Measurements from ENCODE around the gene SHISA8. TPM values are rescaled to one million over a fixed set of nuclear protein-coding genes. Genes with fewer than 3 reads are reported as not detected.

SHISA8 gene
- total and polyA plus RNA-seq, 2 of the 13 experiments (the other 11 are each of a cell fraction or from before 2014, with no cell fraction given) = not detected

GRCh38 chr22:41946629-41947423, 32.0 kb upstream of the SHISA8 start, which contains the start of gene CENPM (continued):
- peak; percentile 33; the same call in 1 of the 2 replicates for TF ChIP-seq HOXA5 (CRISPR knock-in tag; IDR thresholded peaks at IDR 0.05)
- no peak; the same call in 1 of the 2 replicates for TF ChIP-seq ZNF235 (CRISPR knock-in tag; IDR thresholded peaks at IDR 0.05; ENCODE audit: borderline replicate concordance)
- no peak for TF ChIP-seq ARHGAP35 (CRISPR knock-in tag; IDR thresholded peaks at IDR 0.05; ENCODE audit: borderline replicate concordance)
- TF ChIP-seq, protein P1, sequence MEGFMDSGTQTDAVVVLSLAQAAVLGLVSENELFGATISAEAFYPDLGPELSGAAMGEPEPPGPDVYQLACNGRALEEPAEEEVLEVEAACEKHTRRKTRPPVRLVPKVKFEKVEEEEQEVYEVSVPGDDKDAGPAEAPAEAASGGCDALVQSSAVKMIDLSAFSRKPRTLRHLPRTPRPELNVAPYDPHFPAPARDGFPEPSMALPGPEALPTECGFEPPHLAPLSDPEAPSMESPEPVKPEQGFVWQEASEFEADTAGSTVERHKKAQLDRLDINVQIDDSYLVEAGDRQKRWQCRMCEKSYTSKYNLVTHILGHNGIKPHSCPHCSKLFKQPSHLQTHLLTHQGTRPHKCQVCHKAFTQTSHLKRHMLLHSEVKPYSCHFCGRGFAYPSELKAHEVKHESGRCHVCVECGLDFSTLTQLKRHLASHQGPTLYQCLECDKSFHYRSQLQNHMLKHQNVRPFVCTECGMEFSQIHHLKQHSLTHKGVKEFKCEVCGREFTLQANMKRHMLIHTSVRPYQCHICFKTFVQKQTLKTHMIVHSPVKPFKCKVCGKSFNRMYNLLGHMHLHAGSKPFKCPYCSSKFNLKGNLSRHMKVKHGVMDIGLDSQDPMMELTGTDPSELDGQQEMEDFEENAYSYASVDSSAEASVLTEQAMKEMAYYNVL (CRISPR knock-in tag; IDR thresholded peaks at IDR 0.05; ENCODE audit: borderline replicate concordance) = no peak
- TF ChIP-seq ZNF567 (CRISPR knock-in tag; IDR thresholded peaks at IDR 0.05; ENCODE audit: borderline replicate concordance) = no peak; the same call in 1 of the 2 replicates
- 0 out of 2 replicates have a peak, but pooled peaks have one; percentile 28 for TF ChIP-seq XBP1 (CRISPR knock-in tag; IDR thresholded peaks at IDR 0.05)
- no peak for TF ChIP-seq KLF9 (CRISPR knock-in tag; IDR thresholded peaks at IDR 0.05; ENCODE audit: low read depth)
- peak; percentile 80; the same call in 1 of the 2 replicates for TF ChIP-seq THYN1 (CRISPR knock-in tag; IDR thresholded peaks at IDR 0.05; ENCODE audit: borderline replicate concordance, low read depth)
- TF ChIP-seq NRL (CRISPR knock-in tag; IDR thresholded peaks at IDR 0.05; ENCODE audit: borderline replicate concordance) = peak; percentile 40; the same call in 1 of the 2 replicates
- TF ChIP-seq TCF7 (IDR thresholded peaks at IDR 0.05; ENCODE audit: low read depth) = no peak
- TF ChIP-seq ZBTB8A (CRISPR knock-in tag; IDR thresholded peaks at IDR 0.05; ENCODE audit: borderline replicate concordance, low read depth) = peak; percentile 93; the same call in 1 of the 2 replicates
- TF ChIP-seq ZNF605 (CRISPR knock-in tag; IDR thresholded peaks at IDR 0.05) = peak; percentile 81; the same call in 1 of the 2 replicates
- no peak for TF ChIP-seq ZNF703 (CRISPR knock-in tag; IDR thresholded peaks at IDR 0.05; ENCODE audit: borderline replicate concordance)
- peak; percentile 90 for TF ChIP-seq ZSCAN21 (CRISPR knock-in tag; IDR thresholded peaks at IDR 0.05; ENCODE audit: borderline replicate concordance)
- peak; percentile 61; the same call in 1 of the 2 replicates for TF ChIP-seq POLR2G (IDR thresholded peaks at IDR 0.05; ENCODE audit: low read depth, low read length)
- TF ChIP-seq TGIF2 (CRISPR knock-in tag; IDR thresholded peaks at IDR 0.05) = peak; percentile 58; the same call in 1 of the 2 replicates
- 0 out of 2 replicates have a peak, but pooled peaks have one; percentile 59 for TF ChIP-seq SRY (CRISPR knock-in tag; IDR thresholded peaks at IDR 0.05)
- TF ChIP-seq MLLT10 (CRISPR knock-in tag; IDR thresholded peaks at IDR 0.05) = no peak
- TF ChIP-seq TEAD2 (CRISPR knock-in tag; IDR thresholded peaks at IDR 0.05) = no peak
- TF ChIP-seq ZNF616 (CRISPR knock-in tag; IDR thresholded peaks at IDR 0.05; ENCODE audit: low read depth) = no peak
- TF ChIP-seq CEBPZ (IDR thresholded peaks at IDR 0.05; ENCODE audit: low read length) = no peak
- no peak for TF ChIP-seq ZNF598 (CRISPR knock-in tag; IDR thresholded peaks at IDR 0.05; ENCODE audit: borderline replicate concordance)
- peak; percentile 69 for TF ChIP-seq PHF8 (CRISPR knock-in tag; IDR thresholded peaks at IDR 0.05)
- no peak for TF ChIP-seq RELA (CRISPR knock-in tag; IDR thresholded peaks at IDR 0.05)
- TF ChIP-seq TCF7L2 (IDR thresholded peaks at IDR 0.05; ENCODE audit: low read depth, low read length) = no peak

All from HepG2 (cell line).